ENCODE data around the gene CRYBB3.

- no peak for TF ChIP-seq CTCF (IDR thresholded peaks at IDR 0.05; ENCODE audit: extremely low read depth in 1 of 2, insufficient read depth in 1 of 2, low read depth in 1 of 2, low read length in 2 of 2)
- no peak for TF ChIP-seq MAX (IDR thresholded peaks at IDR 0.05; ENCODE audit: insufficient read depth, insufficient read length)
- no peak for TF ChIP-seq POLR2A (IDR thresholded peaks at IDR 0.05; ENCODE audit: low read depth, low read length)
Measured at GRCh38 chr22:25165785-25166184, 33.9 kb upstream of the CRYBB3 start.

Data from endothelial cell of umbilical vein (primary cell).